Liver (tissue), 9 donors: ENCODE measurements around the gene TESK2. TPM values are rescaled to one million over a fixed set of nuclear protein-coding genes. Genes with fewer than 3 reads are reported as not detected.

Source experiments
- DNase-seq: peaks from one replicate; pipeline ENCODE4 v3.0.0-alpha.2; 2017; ENCODE audit warnings: low spot score
- H3K27ac ChIP-seq, 2 donors: one replicate each; pipeline ENCODE4 v1.7.0; 2013; ENCODE audit warnings: inconsistent platforms in 2 of 2, low read length in 2 of 2, control low read depth in 1 of 2, low read depth in 1 of 2, mild to moderate bottlenecking in 1 of 2
- H3K27me3 ChIP-seq, 4 donors: one replicate each; pipeline versions ENCODE4 v1.6.1 to v1.7.0; 2013; ENCODE audit warnings: low read length in 3 of 4, inconsistent platforms in 1 of 4, mild to moderate bottlenecking in 1 of 4, moderate library complexity in 1 of 4; ENCODE audit not compliant: control insufficient read depth in 4 of 4, insufficient read depth in 4 of 4
- H3K36me3 ChIP-seq, 4 donors: one replicate each; pipeline versions ENCODE4 v1.6.1 to v1.7.0; 2013; ENCODE audit warnings: low read length in 3 of 4, mild to moderate bottlenecking in 3 of 4, low read depth in 1 of 4, moderate library complexity in 1 of 4; ENCODE audit not compliant: control insufficient read depth in 4 of 4, insufficient read depth in 3 of 4
- H3K4me1 ChIP-seq, 4 donors: one replicate each; pipeline versions ENCODE4 v1.6.1 to v1.7.0; 2013; ENCODE audit warnings: low read length in 3 of 4, mild to moderate bottlenecking in 3 of 4, moderate library complexity in 1 of 4; ENCODE audit not compliant: control insufficient read depth in 4 of 4, insufficient read depth in 4 of 4
- H3K4me3 ChIP-seq, 3 donors: one replicate each; pipeline versions ENCODE4 v1.6.1 to v1.7.0; 2013; ENCODE audit warnings: low read length in 3 of 3, control low read depth in 1 of 3, low read depth in 1 of 3, mild to moderate bottlenecking in 1 of 3
- H3K9ac ChIP-seq, 2 donors: one replicate each; pipeline ENCODE4 v1.7.0; 2013; ENCODE audit warnings: low read length in 2 of 2, mild to moderate bottlenecking in 2 of 2, moderate library complexity in 2 of 2, control low read depth in 1 of 2, low read depth in 1 of 2
- H3K9me3 ChIP-seq, 4 donors: one replicate each; pipeline versions ENCODE4 v1.6.1 to v1.7.0; 2013; ENCODE audit warnings: low read length in 3 of 4; ENCODE audit not compliant: control insufficient read depth in 4 of 4
- EGR1 ChIP-seq, 2 donors: IDR thresholded peaks; 2 replicates each; pipeline ENCODE4 v1.6.1; 2016 to 2018; ENCODE audit warnings: antibody characterized with exemption in 2 of 2, low read depth in 2 of 2
- FOXA1 ChIP-seq: IDR thresholded peaks from 2 replicates; pipeline ENCODE4 v1.6.1; 2016; ENCODE audit warnings: antibody characterized with exemption
- FOXA2 ChIP-seq: IDR thresholded peaks from 2 replicates; pipeline ENCODE4 v1.6.1; 2016; ENCODE audit warnings: antibody characterized with exemption
- HNF4A ChIP-seq, 2 donors: conservative IDR thresholded peaks; 2 replicates each; pipeline ENCODE4 v1.6.1; 2016; ENCODE audit warnings: antibody characterized with exemption in 2 of 2, mild to moderate bottlenecking in 2 of 2
- HNF4G ChIP-seq: IDR thresholded peaks from 2 replicates; pipeline ENCODE4 v1.6.1; 2016; ENCODE audit warnings: antibody characterized with exemption
- JUND ChIP-seq, 2 donors: IDR thresholded peaks; 2 replicates each; pipeline ENCODE4 v1.6.1; 2016; ENCODE audit warnings: antibody characterized with exemption in 2 of 2
- MAX ChIP-seq: IDR thresholded peaks from 2 replicates; pipeline ENCODE4 v1.6.1; 2016; ENCODE audit warnings: antibody characterized with exemption
- NR2F2 ChIP-seq: IDR thresholded peaks from 2 replicates; pipeline ENCODE4 v1.6.1; 2016; ENCODE audit warnings: antibody characterized with exemption
- RAD21 ChIP-seq, 2 donors: IDR thresholded peaks; 2 replicates each; pipeline ENCODE4 v1.6.1; 2016; ENCODE audit warnings: antibody characterized with exemption in 2 of 2, mild to moderate bottlenecking in 2 of 2
- RXRA ChIP-seq, 2 donors: IDR thresholded peaks; 2 replicates each; pipeline ENCODE4 v1.6.1; 2017 to 2018; ENCODE audit warnings: antibody characterized with exemption in 2 of 2, mild to moderate bottlenecking in 1 of 2
- SP1 ChIP-seq: IDR thresholded peaks from 2 replicates; pipeline ENCODE4 v1.6.1; 2018; ENCODE audit warnings: antibody characterized with exemption, mild to moderate bottlenecking
- TAF1 ChIP-seq: conservative IDR thresholded peaks from 2 replicates; pipeline ENCODE4 v1.6.1; 2016; ENCODE audit warnings: antibody characterized with exemption, mild to moderate bottlenecking
- YY1 ChIP-seq: IDR thresholded peaks from 2 replicates; pipeline ENCODE4 v1.6.1; 2016; ENCODE audit warnings: antibody characterized with exemption, mild to moderate bottlenecking
- ZBTB33 ChIP-seq: IDR thresholded peaks from 2 replicates; pipeline ENCODE4 v1.6.1; 2016; ENCODE audit warnings: antibody characterized with exemption
- WGBS: extraction: QIAGEN DNeasy Blood & Tissue Kit; methylation state at CpG from one replicate; pipeline ENCODE4 v1.1.7; 2013; 5-methylcytosine and 5-hydroxymethylcytosine counted together
- polyA plus RNA-seq, 2 donors: library from polyadenylated mRNA; stranded (reverse) in 1 of 2; unstranded in 1 of 2; fragments of 200-250 nt in 1 of 2; fragments of >200 nt in 1 of 2; fragmentation: Nextera tagmentation in 1 of 2; extraction: Ambion mirVana in 1 of 2; gene quantifications; one replicate each; pipeline versions ENCODE4 v1.2.1 to v1.2.3, GENCODE V29; 2013 to 2015
- total RNA-seq, 2 donors: library from RNA; depleted of rRNA; stranded (reverse); fragments of >200 nt; gene quantifications; one replicate each; pipeline ENCODE4 v1.2.3, GENCODE V29; 2014
- TF ChIP-seq, protein P1 (sequence below): IDR thresholded peaks from 2 replicates; pipeline ENCODE4 v1.6.1; 2016; ENCODE audit warnings: antibody characterized with exemption
- TF ChIP-seq, protein P2 (sequence below): IDR thresholded peaks from 2 replicates; pipeline ENCODE4 v1.6.1; 2016; ENCODE audit warnings: antibody characterized with exemption, mild to moderate bottlenecking
- TF ChIP-seq, protein P3 (sequence below): fragments of 150-350 bp; IDR thresholded peaks from 2 replicates; pipeline ENCODE4 v1.5.1; 2017; ENCODE audit warnings: improper control_type of control experiment, low read depth, low read length; ENCODE audit not compliant: missing input control
- donor health status: healthy.
- donor health status: healthy.
- donor health status: healthy.
- donor health status: healthy.
- donor health status: healthy.

The TESK2 gene
- total and polyA plus RNA-seq, 4 donors: 2.4 to 8.2 (median 5.2) TPM

- Histone ChIP-seq H3K4me3 (no peak overlapping the region), H3K27me3 (no peaks in the 10 kb centered on the region), H3K9ac (no peak overlapping the region), H3K9me3 (no peaks in the 10 kb centered on the region), H3K4me1 (peaks cover 0 to 19% (median 16%) of the 10 kb centered on the region in 4 donors), H3K27ac (no peak overlapping the region), H3K36me3 (no peaks in the 10 kb centered on the region)
- TF ChIP-seq, protein P1, sequence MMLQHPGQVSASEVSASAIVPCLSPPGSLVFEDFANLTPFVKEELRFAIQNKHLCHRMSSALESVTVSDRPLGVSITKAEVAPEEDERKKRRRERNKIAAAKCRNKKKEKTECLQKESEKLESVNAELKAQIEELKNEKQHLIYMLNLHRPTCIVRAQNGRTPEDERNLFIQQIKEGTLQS: no peak
- TF ChIP-seq MAX (no peak), NR2F2 (no peak), TAF1 (no peak), FOXA1 (no peak), FOXA2 (no peak), YY1 (no peak), RAD21 (IDR thresholded peaks at IDR 0.05) (no peak), JUND (IDR thresholded peaks at IDR 0.05) (no peak), SP1 (no peak), ZBTB33 (no peak), EGR1 (IDR thresholded peaks at IDR 0.05; ENCODE audit: low read depth in 2 of 2) (no peak), HNF4G (no peak), RXRA (IDR thresholded peaks at IDR 0.05) (no peak), HNF4A (conservative IDR thresholded peaks at IDR 0.05) (no peak)
- TF ChIP-seq, protein P2, sequence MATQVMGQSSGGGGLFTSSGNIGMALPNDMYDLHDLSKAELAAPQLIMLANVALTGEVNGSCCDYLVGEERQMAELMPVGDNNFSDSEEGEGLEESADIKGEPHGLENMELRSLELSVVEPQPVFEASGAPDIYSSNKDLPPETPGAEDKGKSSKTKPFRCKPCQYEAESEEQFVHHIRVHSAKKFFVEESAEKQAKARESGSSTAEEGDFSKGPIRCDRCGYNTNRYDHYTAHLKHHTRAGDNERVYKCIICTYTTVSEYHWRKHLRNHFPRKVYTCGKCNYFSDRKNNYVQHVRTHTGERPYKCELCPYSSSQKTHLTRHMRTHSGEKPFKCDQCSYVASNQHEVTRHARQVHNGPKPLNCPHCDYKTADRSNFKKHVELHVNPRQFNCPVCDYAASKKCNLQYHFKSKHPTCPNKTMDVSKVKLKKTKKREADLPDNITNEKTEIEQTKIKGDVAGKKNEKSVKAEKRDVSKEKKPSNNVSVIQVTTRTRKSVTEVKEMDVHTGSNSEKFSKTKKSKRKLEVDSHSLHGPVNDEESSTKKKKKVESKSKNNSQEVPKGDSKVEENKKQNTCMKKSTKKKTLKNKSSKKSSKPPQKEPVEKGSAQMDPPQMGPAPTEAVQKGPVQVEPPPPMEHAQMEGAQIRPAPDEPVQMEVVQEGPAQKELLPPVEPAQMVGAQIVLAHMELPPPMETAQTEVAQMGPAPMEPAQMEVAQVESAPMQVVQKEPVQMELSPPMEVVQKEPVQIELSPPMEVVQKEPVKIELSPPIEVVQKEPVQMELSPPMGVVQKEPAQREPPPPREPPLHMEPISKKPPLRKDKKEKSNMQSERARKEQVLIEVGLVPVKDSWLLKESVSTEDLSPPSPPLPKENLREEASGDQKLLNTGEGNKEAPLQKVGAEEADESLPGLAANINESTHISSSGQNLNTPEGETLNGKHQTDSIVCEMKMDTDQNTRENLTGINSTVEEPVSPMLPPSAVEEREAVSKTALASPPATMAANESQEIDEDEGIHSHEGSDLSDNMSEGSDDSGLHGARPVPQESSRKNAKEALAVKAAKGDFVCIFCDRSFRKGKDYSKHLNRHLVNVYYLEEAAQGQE: no peak
- TF ChIP-seq, protein P3, sequence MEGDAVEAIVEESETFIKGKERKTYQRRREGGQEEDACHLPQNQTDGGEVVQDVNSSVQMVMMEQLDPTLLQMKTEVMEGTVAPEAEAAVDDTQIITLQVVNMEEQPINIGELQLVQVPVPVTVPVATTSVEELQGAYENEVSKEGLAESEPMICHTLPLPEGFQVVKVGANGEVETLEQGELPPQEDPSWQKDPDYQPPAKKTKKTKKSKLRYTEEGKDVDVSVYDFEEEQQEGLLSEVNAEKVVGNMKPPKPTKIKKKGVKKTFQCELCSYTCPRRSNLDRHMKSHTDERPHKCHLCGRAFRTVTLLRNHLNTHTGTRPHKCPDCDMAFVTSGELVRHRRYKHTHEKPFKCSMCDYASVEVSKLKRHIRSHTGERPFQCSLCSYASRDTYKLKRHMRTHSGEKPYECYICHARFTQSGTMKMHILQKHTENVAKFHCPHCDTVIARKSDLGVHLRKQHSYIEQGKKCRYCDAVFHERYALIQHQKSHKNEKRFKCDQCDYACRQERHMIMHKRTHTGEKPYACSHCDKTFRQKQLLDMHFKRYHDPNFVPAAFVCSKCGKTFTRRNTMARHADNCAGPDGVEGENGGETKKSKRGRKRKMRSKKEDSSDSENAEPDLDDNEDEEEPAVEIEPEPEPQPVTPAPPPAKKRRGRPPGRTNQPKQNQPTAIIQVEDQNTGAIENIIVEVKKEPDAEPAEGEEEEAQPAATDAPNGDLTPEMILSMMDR: no peak
- no peak for DNase-seq
- WGBS: 78% methylated on average over 4 of the region's 4 CpGs
Observed at GRCh38 chr1:45536886-45537285, 45.9 kb upstream of the TESK2 start.
